ENCODE measurements around the gene SOST. TPM values are rescaled to one million over a fixed set of nuclear protein-coding genes. Genes with fewer than 3 reads are reported as not detected.

SOST gene
- total and polyA plus RNA-seq, 3 experiments from 2014 or later, result not detected

DNA sequence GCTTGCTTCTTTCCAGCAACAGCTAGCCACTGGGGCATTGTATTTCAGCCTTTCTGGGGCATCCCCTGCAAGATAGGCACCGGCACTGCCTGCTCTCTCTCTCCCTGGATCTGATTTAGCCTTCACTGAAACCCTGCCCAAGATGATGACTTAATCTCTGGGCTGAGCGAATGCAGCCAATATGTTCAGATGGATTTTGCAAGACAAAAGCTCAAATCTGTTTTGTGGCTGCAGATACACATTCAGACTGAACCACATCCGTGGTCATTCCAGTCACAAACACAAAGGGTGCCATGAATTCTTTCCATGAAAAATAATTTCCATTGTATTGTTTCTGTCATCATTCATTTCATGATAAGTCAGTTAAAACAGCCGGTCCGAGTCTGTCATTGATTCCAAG lies 24.2 kb downstream of the SOST start:
- H3K4me1 ChIP-seq (ENCODE audit: insufficient read depth, low read length), result no peaks in the 10 kb centered on the region
- Mint-ChIP-seq H3K4me3 (no peak overlapping the region), H3K36me3 (no peaks in the 10 kb centered on the region), H3K27me3 (peaks cover 4 to 27% of the 10 kb centered on the region in 2 donors), H3K9me3 (no peaks in the 10 kb centered on the region), H3K4me1 (no peaks in the 10 kb centered on the region), H3K27ac (no peak overlapping the region)
- no peak overlapping the region for H3K4me3 ChIP-seq (ENCODE audit: low read length)
- ChIA-PET CTCF (interaction anchor here (1.5 kb wide), 1 partner anchor 32 kb away, joined by 4 read pairs; no protein-coding TSS in a partner anchor), POLR2A (no interaction called here)
- H3K36me3 ChIP-seq (ENCODE audit: insufficient read depth, low read length), result no peaks in the 10 kb centered on the region
- no peaks in the 10 kb centered on the region for H3K27me3 ChIP-seq (ENCODE audit: insufficient read depth, low read length, poor library complexity, severe bottlenecking)
- no peak for DNase-seq
- H3K9me3 ChIP-seq (ENCODE audit: low read length), result no peaks in the 10 kb centered on the region
- H3K27ac ChIP-seq (ENCODE audit: low read depth, low read length), result no peak overlapping the region

DNA sequence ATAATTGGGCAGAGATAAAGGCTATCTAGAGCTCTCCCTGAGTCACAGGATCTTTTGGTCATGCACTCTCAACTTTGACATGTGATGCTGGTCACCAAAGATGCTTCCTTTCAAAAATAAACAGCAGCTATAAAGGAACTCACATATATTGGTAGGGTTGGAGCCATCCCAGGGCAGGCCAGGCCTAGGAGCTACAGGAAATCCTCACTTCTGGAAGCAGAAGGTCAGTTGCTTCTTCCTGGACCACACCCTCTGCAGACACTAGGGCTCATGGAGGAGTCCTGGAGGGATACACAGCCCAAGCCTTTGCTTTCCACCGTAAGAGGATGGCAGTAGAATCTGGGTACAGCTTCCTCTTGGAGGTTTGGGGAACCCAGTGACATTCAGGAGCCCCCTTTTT lies 24.6 kb downstream of the SOST start:
- H3K9me3 ChIP-seq (ENCODE audit: low read length), result no peaks in the 10 kb centered on the region
- no peaks in the 10 kb centered on the region for H3K27me3 ChIP-seq (ENCODE audit: insufficient read depth, low read length, poor library complexity, severe bottlenecking)
- no peaks in the 10 kb centered on the region for H3K9me3 Mint-ChIP-seq
- H3K36me3 ChIP-seq (ENCODE audit: insufficient read depth, low read length), result no peaks in the 10 kb centered on the region
- ChIA-PET CTCF (interaction anchor here (1.5 kb wide), 2 partner anchors 26 to 33 kb away, joined by 4 read pairs; no protein-coding TSS in a partner anchor), POLR2A (no interaction called here)
- no peaks in the 10 kb centered on the region for H3K4me1 Mint-ChIP-seq
- DNase-seq, result no peak
- H3K27ac ChIP-seq (ENCODE audit: low read depth, low read length), result no peak overlapping the region
- peaks cover 4 to 23% of the 10 kb centered on the region in 2 donors for H3K27me3 Mint-ChIP-seq
- no peak overlapping the region for H3K4me3 ChIP-seq (ENCODE audit: low read length)
- no peaks in the 10 kb centered on the region for H3K36me3 Mint-ChIP-seq
- H3K4me3 Mint-ChIP-seq, result no peak overlapping the region
- H3K4me1 ChIP-seq (ENCODE audit: insufficient read depth, low read length), result no peaks in the 10 kb centered on the region
- no peak overlapping the region for H3K27ac Mint-ChIP-seq

DNA sequence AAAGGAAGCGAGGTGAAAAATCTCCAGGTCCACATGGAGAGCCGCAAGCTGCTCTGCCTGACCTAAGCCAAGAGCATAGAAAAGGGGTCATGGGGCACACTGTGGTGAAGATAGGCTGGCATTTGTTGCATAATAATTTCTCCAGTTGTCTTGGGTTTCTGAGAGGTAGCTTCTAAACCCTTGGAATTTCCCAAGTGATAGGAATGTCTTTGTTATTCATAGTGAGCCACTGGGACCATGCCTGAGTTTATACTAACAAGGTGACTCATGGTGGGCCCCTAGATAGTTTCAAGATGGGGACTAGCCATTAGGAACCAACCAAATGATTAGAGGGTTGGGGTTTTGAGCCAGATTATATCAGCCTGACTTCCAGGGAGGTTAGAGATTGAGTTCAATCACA lies 25.6 kb downstream of the SOST start:
- no peak overlapping the region for H3K4me3 ChIP-seq (ENCODE audit: low read length)
- Mint-ChIP-seq H3K27me3 (peaks cover 6 to 17% of the 10 kb centered on the region in 2 donors), H3K36me3 (no peaks in the 10 kb centered on the region), H3K27ac (no peak overlapping the region), H3K9me3 (no peaks in the 10 kb centered on the region), H3K4me3 (no peak overlapping the region), H3K4me1 (no peaks in the 10 kb centered on the region)
- ChIA-PET CTCF (interaction anchor here (1.0 to 1.5 kb wide), 3 partner anchors 25 to 34 kb away, joined by 3 to 4 read pairs (median 4); partner anchors contain the start of gene SOST), POLR2A (no interaction called here)
- no peak for DNase-seq
- H3K27ac ChIP-seq (ENCODE audit: low read depth, low read length), result no peak overlapping the region
- H3K36me3 ChIP-seq (ENCODE audit: insufficient read depth, low read length), result no peaks in the 10 kb centered on the region
- H3K9me3 ChIP-seq (ENCODE audit: low read length), result no peaks in the 10 kb centered on the region
- H3K4me1 ChIP-seq (ENCODE audit: insufficient read depth, low read length), result no peaks in the 10 kb centered on the region
- no peaks in the 10 kb centered on the region for H3K27me3 ChIP-seq (ENCODE audit: insufficient read depth, low read length, poor library complexity, severe bottlenecking)

DNA sequence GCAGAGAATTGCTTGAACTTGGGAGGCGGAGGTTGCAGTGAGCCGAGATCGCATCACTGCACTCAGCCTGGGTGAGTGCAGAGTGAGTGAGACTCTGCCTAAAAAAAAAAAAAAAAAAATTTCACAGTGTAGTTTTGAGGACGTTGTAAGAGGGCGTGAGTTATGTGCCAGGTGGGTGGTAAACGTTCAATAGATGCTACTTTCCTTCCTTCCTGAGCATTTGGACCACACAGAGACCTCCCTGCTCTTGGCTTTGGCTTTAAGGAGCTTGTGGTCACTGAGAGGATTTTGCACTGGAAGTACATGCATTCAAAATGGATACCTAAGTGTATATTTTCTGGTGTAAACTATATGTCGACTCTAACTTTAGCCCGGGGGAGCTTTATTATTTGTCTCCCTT lies 30.5 kb downstream of the SOST start:
- Mint-ChIP-seq H3K4me1 (no peaks in the 10 kb centered on the region), H3K9me3 (no peaks in the 10 kb centered on the region), H3K4me3 (no peak overlapping the region), H3K27ac (no peak overlapping the region), H3K36me3 (no peaks in the 10 kb centered on the region), H3K27me3 (peaks cover 0 to 2% of the 10 kb centered on the region in 2 donors)
- no peak overlapping the region for H3K4me3 ChIP-seq (ENCODE audit: low read length)
- no peak overlapping the region for H3K27ac ChIP-seq (ENCODE audit: low read depth, low read length)
- ChIA-PET POLR2A (no interaction called here), CTCF (interaction anchor here (1.5 kb wide), 1 partner anchor 34 kb away, joined by 3 read pairs; no protein-coding TSS in a partner anchor)
- H3K4me1 ChIP-seq (ENCODE audit: insufficient read depth, low read length), result no peaks in the 10 kb centered on the region
- DNase-seq, result no peak
- no peaks in the 10 kb centered on the region for H3K36me3 ChIP-seq (ENCODE audit: insufficient read depth, low read length)
- no peaks in the 10 kb centered on the region for H3K27me3 ChIP-seq (ENCODE audit: insufficient read depth, low read length, poor library complexity, severe bottlenecking)
- H3K9me3 ChIP-seq (ENCODE audit: low read length), result no peaks in the 10 kb centered on the region

DNA sequence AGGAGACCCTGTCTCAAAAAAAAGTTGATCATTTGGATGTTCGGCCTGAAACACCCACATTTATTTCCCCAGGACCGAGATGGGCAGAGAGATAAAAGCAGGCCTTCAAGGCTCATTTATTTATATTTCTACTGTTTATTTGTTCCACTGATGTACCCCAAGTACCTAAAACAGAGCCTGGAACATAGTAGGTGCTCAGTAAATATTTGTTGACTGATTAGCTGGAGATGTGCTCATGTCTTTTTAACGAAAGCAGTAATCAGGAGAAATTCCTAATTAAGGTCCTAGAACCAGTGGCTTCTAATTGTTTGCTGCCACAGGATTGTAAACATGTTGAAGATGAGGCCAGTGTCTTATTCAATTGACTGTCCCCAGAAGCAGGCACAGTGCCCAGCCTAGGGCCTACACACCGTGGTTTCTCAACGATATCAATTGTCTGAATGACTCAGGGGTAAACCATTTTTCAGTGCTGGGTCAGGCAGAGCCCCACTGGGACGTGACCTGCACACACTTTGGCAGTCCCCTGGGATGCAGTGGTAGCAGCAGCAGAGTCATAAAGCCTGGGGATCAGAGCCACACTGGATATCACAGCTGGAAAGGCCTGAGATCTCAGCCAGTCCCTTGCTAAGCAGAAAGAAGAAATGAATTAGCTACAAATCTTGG lies 34.8 kb downstream of the SOST start:
- CTCF ChIA-PET, result interaction anchor here (0.6 to 1.2 kb wide), 2 partner anchors 12 to 30 kb away, joined by 3 to 4 read pairs; no protein-coding TSS in a partner anchor

DNA sequence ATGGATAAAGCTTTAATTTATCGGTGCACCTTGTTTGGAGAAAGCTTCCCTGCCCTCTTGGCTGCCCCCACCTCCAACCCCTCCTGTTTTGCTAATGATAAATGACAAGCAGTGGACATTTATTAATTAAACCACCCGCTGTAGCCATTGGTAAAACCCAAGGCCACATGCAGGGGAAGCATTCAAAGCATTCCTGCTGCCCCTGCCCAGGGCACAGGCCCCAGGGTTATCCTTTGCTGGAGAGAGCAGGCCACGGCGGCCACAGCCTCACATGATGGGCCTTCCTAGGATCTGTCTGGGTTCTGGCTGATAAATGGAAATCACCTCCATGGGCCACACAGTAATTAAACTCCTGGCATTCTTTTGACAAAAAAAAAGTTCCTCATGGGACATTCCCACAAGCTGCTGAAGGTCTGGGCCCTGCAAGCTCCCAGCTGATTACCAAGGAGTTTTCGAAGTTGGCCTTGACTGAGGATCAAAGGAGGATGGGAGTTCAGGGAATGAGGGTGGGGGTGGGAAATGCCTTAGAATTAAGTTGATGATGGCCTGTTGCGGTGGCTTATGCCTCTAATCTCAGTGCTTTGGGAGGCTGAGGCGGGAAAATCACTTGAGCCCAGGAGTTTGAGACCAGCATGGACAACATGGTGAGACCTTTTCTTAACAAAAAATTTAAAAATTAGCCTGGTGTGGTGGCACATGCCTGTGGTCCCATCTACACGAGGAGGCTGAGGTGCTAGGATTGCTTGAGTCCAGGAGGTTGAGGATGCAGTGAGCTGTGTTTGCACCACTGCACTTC lies 35.5 kb downstream of the SOST start:
- CTCF ChIA-PET, result interaction anchor here (1.2 to 1.9 kb wide), 2 partner anchors 26 to 29 kb away, joined by 3 to 7 read pairs; no protein-coding TSS in a partner anchor
- H3K36me3 Mint-ChIP-seq, result peaks cover 0 to 3% (median 0%) of the 10 kb centered on the region in 3 donors
- no peaks in the 10 kb centered on the region for H3K36me3 ChIP-seq (ENCODE audit: insufficient read depth, low read length)
- H3K27ac ChIP-seq (ENCODE audit: low read depth, low read length), result no peak overlapping the region
- no peaks in the 10 kb centered on the region for H3K9me3 ChIP-seq (ENCODE audit: low read length)
- no peaks in the 10 kb centered on the region for H3K27me3 Mint-ChIP-seq
- H3K27ac Mint-ChIP-seq, result peak overlapping the region in 1 of 8 donors; percentile 44
- no peak overlapping the region for H3K4me3 ChIP-seq (ENCODE audit: low read length)
- peak overlapping the region in 1 of 7 donors; percentile 92 for H3K4me3 Mint-ChIP-seq
- H3K27me3 ChIP-seq (ENCODE audit: insufficient read depth, low read length, poor library complexity, severe bottlenecking), result no peaks in the 10 kb centered on the region
- no peaks in the 10 kb centered on the region for H3K9me3 Mint-ChIP-seq
- POLR2A ChIA-PET, result no interaction called here
- peaks cover 6 to 8% (median 8%) of the 10 kb centered on the region in 3 donors for H3K4me1 Mint-ChIP-seq
- peaks cover 8% of the 10 kb centered on the region for H3K4me1 ChIP-seq (ENCODE audit: insufficient read depth, low read length)
- DNase-seq, result no peak

More for the DNA sequence above, 34.8 kb downstream of the SOST start:
- Mint-ChIP-seq H3K27ac (no peak overlapping the region), H3K27me3 (peaks cover 0 to 2% of the 10 kb centered on the region in 2 donors), H3K36me3 (peaks cover 0 to 3% (median 0%) of the 10 kb centered on the region in 3 donors), H3K4me3 (peak overlapping the region in 1 of 7 donors; percentile 92), H3K4me1 (peaks cover 6 to 8% (median 8%) of the 10 kb centered on the region in 3 donors), H3K9me3 (no peaks in the 10 kb centered on the region)
- Histone ChIP-seq H3K9me3 (ENCODE audit: low read length) (no peaks in the 10 kb centered on the region), H3K4me1 (ENCODE audit: insufficient read depth, low read length) (peaks cover 8% of the 10 kb centered on the region), H3K36me3 (ENCODE audit: insufficient read depth, low read length) (no peaks in the 10 kb centered on the region), H3K4me3 (ENCODE audit: low read length) (no peak overlapping the region), H3K27me3 (ENCODE audit: insufficient read depth, low read length, poor library complexity, severe bottlenecking) (no peaks in the 10 kb centered on the region), H3K27ac (ENCODE audit: low read depth, low read length) (no peak overlapping the region)
- DNase-seq, result no peak
- POLR2A ChIA-PET, result no interaction called here

DNA sequence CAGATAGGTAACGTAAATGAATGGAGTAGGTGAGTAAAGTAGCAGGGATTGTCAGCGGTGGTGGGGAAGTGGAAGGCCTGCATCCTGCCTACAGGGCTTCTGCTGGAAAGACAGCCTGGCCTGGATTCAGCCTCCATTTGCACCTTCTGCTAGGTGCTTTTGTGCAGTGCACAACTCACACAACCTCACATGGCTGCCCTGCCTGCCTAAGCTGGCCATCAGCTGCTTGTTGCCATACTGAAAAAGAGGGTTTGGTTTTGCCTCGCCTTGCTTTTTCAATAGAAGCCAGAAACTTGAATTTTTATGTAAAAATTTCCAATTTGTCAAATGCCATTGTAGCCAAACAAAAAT lies 36.3 kb downstream of the SOST start:
- Mint-ChIP-seq H3K9me3 (no peaks in the 10 kb centered on the region), H3K36me3 (peaks cover 0 to 3% (median 0%) of the 10 kb centered on the region in 3 donors), H3K27ac (peak overlapping the region in 1 of 8 donors; percentile 44), H3K4me1 (peaks cover 6 to 8% (median 8%) of the 10 kb centered on the region in 3 donors), H3K4me3 (peak overlapping the region in 2 of 7 donors; percentile 18 to 92), H3K27me3 (no peaks in the 10 kb centered on the region)
- H3K27ac ChIP-seq (ENCODE audit: low read depth, low read length), result no peak overlapping the region
- H3K36me3 ChIP-seq (ENCODE audit: insufficient read depth, low read length), result no peaks in the 10 kb centered on the region
- no peak for DNase-seq
- no peaks in the 10 kb centered on the region for H3K27me3 ChIP-seq (ENCODE audit: insufficient read depth, low read length, poor library complexity, severe bottlenecking)
- H3K9me3 ChIP-seq (ENCODE audit: low read length), result no peaks in the 10 kb centered on the region
- no peak overlapping the region for H3K4me3 ChIP-seq (ENCODE audit: low read length)
- peaks cover 8% of the 10 kb centered on the region for H3K4me1 ChIP-seq (ENCODE audit: insufficient read depth, low read length)
- CTCF ChIA-PET, result interaction anchor here (1.2 to 1.9 kb wide), 2 partner anchors 25 to 28 kb away, joined by 3 to 7 read pairs; no protein-coding TSS in a partner anchor
- POLR2A ChIA-PET, result no interaction called here

Data from CD8-positive, alpha-beta memory T cell (primary cell).